H9 (cell line): Measurements from ENCODE around the gene IL26. TPM values are rescaled to one million over a fixed set of nuclear protein-coding genes. Genes with fewer than 3 reads are reported as not detected.

Experiments
- DNase-seq: peaks from one replicate; pipeline ENCODE4 v3.0.0-alpha.2; 2017
- H2AFZ ChIP-seq: one replicate; pipeline ENCODE4 v1.6.1; 2013; ENCODE audit warnings: mild to moderate bottlenecking, low read length, control low read depth, moderate library complexity
- H2AK5ac ChIP-seq: 2 replicates; pipeline ENCODE4 v1.6.1; 2013; ENCODE audit warnings: low read length, control low read depth, mixed read lengths; ENCODE audit not compliant: insufficient read length
- H2BK120ac ChIP-seq: one replicate; pipeline ENCODE4 v1.6.1; 2013; ENCODE audit warnings: low read depth, mild to moderate bottlenecking, low read length, control low read depth, inconsistent platforms; ENCODE audit not compliant: poor library complexity, severe bottlenecking
- H2BK12ac ChIP-seq: 2 replicates; pipeline ENCODE4 v1.6.1; 2013; ENCODE audit warnings: low read length, control low read depth, mixed read lengths, low read depth; ENCODE audit not compliant: insufficient read length
- H2BK15ac ChIP-seq: 2 replicates; pipeline ENCODE4 v1.6.1; 2013; ENCODE audit warnings: low read depth, low read length, control low read depth
- H2BK20ac ChIP-seq: one replicate; pipeline ENCODE4 v1.6.1; 2013; ENCODE audit warnings: low read depth, mild to moderate bottlenecking, low read length, control low read depth, inconsistent platforms; ENCODE audit not compliant: poor library complexity, severe bottlenecking
- H2BK5ac ChIP-seq: 2 replicates; pipeline ENCODE4 v1.6.1; 2013; ENCODE audit warnings: low read length, control low read depth, mixed read lengths; ENCODE audit not compliant: insufficient read length
- H3K14ac ChIP-seq: 2 replicates; pipeline ENCODE4 v1.6.1; 2013; ENCODE audit warnings: low read length, control low read depth; ENCODE audit not compliant: insufficient read depth
- H3K18ac ChIP-seq: 2 replicates; pipeline ENCODE4 v1.6.1; 2013; ENCODE audit warnings: low read depth, mild to moderate bottlenecking, mixed read lengths, low read length, control low read depth; ENCODE audit not compliant: insufficient read length
- H3K23ac ChIP-seq: 2 replicates; pipeline ENCODE4 v1.6.1; 2013; ENCODE audit warnings: low read length, control low read depth, mixed read lengths, low read depth; ENCODE audit not compliant: insufficient read length
- H3K23me2 ChIP-seq: 2 replicates; pipeline ENCODE4 v1.6.1; 2013; ENCODE audit warnings: low read depth, mild to moderate bottlenecking, mixed read lengths, low read length, control low read depth; ENCODE audit not compliant: insufficient read length, poor library complexity, severe bottlenecking
- H3K27ac ChIP-seq: 2 replicates; pipeline ENCODE4 v1.5.1; 2013; ENCODE audit warnings: low read length, control low read depth, mixed read lengths, low read depth; ENCODE audit not compliant: insufficient read length
- H3K27me3 ChIP-seq: 2 replicates; pipeline ENCODE4 v1.6.1; 2013; ENCODE audit warnings: low read length, control low read depth, inconsistent platforms; ENCODE audit not compliant: insufficient read depth
- H3K4ac ChIP-seq: 2 replicates; pipeline ENCODE4 v1.6.1; 2013; ENCODE audit warnings: low read depth, mild to moderate bottlenecking, control low read depth, inconsistent platforms, low read length, moderate library complexity
- H3K4me1 ChIP-seq: 2 replicates; pipeline ENCODE4 v1.6.1; 2013; ENCODE audit warnings: low read length, control low read depth, inconsistent platforms; ENCODE audit not compliant: insufficient read depth
- H3K4me2 ChIP-seq: 2 replicates; pipeline ENCODE4 v1.6.1; 2013; ENCODE audit warnings: low read length, control low read depth, mixed read lengths; ENCODE audit not compliant: insufficient read length, insufficient read depth
- H3K56ac ChIP-seq: 2 replicates; pipeline ENCODE4 v1.6.1; 2013; ENCODE audit warnings: low read depth, mild to moderate bottlenecking, mixed read lengths, low read length, control low read depth; ENCODE audit not compliant: insufficient read length
- H3K79me1 ChIP-seq: 2 replicates; pipeline ENCODE4 v1.6.1; 2013; ENCODE audit warnings: low read depth, mild to moderate bottlenecking, moderate library complexity, low read length, control low read depth, inconsistent platforms; ENCODE audit not compliant: insufficient read depth, poor library complexity, severe bottlenecking
- H3K79me2 ChIP-seq: 2 replicates; pipeline ENCODE4 v1.6.1; 2013; ENCODE audit warnings: low read length, control low read depth, inconsistent platforms; ENCODE audit not compliant: insufficient read depth
- H3K9ac ChIP-seq: 2 replicates; pipeline ENCODE4 v1.6.1; 2013; ENCODE audit warnings: low read length, control low read depth, mixed read lengths; ENCODE audit not compliant: insufficient read length; ENCODE audit errors: extremely low read depth
- H3K9me3 ChIP-seq: one replicate; pipeline ENCODE4 v1.6.1; 2013; ENCODE audit warnings: low read depth, low read length, inconsistent platforms; ENCODE audit not compliant: control insufficient read depth
- H3T11ph ChIP-seq: one replicate; pipeline ENCODE4 v1.6.1; 2013; ENCODE audit warnings: mild to moderate bottlenecking, low read length, control low read depth, inconsistent platforms
- H4K20me1 ChIP-seq: one replicate; pipeline ENCODE4 v1.6.1; 2013; ENCODE audit not compliant: control insufficient read depth, insufficient read length, insufficient read depth
- H4K5ac ChIP-seq: 2 replicates; pipeline ENCODE4 v1.6.1; 2013; ENCODE audit warnings: low read depth, mild to moderate bottlenecking, mixed read lengths, low read length, control low read depth; ENCODE audit not compliant: insufficient read length
- H4K8ac ChIP-seq: replicated peaks from 2 replicates; pipeline ENCODE4 v1.6.1; 2013; ENCODE audit warnings: low read length, control low read depth, mixed read lengths, low read depth; ENCODE audit not compliant: insufficient read length
- H4K91ac ChIP-seq: 2 replicates; pipeline ENCODE4 v1.6.1; 2013; ENCODE audit warnings: low read depth, mild to moderate bottlenecking, moderate library complexity, mixed read lengths, low read length, control low read depth; ENCODE audit not compliant: insufficient read length
- H3K27ac Mint-ChIP-seq, 3 experiments: 2 replicates in 2 of 3; 3 replicates in 1 of 3; pipeline ENCODE4 v1.8.0; 2020 to 2021; ENCODE audit warnings: mixed read lengths in 3 of 3, mild to moderate bottlenecking in 1 of 3, moderate library complexity in 1 of 3
- H3K27me3 Mint-ChIP-seq: 2 replicates; pipeline ENCODE4 v1.8.0; 2021; ENCODE audit warnings: low read depth, mild to moderate bottlenecking, moderate library complexity, mixed read lengths
- H3K36me3 Mint-ChIP-seq, 3 experiments: 2 replicates in 2 of 3; 3 replicates in 1 of 3; pipeline ENCODE4 v1.8.0; 2020 to 2021; ENCODE audit warnings: low read depth in 3 of 3, mixed read lengths in 3 of 3; ENCODE audit not compliant: insufficient read depth in 1 of 3
- H3K4me1 Mint-ChIP-seq, 2 experiments: 2 replicates each; pipeline ENCODE4 v1.8.0; 2020; ENCODE audit warnings: mixed read lengths in 2 of 2
- H3K4me3 Mint-ChIP-seq, 2 experiments: 2 replicates in 1 of 2; 3 replicates in 1 of 2; pipeline ENCODE4 v1.8.0; 2020 to 2021; ENCODE audit warnings: mild to moderate bottlenecking in 2 of 2, mixed read lengths in 2 of 2, moderate library complexity in 1 of 2
- H3K9me3 Mint-ChIP-seq, 2 experiments: 2 replicates in 1 of 2; 3 replicates in 1 of 2; pipeline ENCODE4 v1.8.0; 2020; ENCODE audit warnings: mild to moderate bottlenecking in 2 of 2, mixed read lengths in 2 of 2, moderate library complexity in 1 of 2
- CTCF ChIP-seq: fragments of 200-600 bp; sonication (generic); conservative IDR thresholded peaks from 3 replicates; pipeline ENCODE4 v1.8.0; 2021; ENCODE audit warnings: antibody characterized with exemption, mild to moderate bottlenecking
- WGBS: extraction: QIAGEN DNeasy Blood & Tissue Kit; methylation state at CpG from one replicate; pipeline ENCODE4 v1.1.7; 2013; ENCODE audit warnings: missing lambda C conversion rate, low lambda C conversion rate, mixed read lengths; ENCODE audit not compliant: insufficient read length; ENCODE audit errors: extremely low coverage; 5-methylcytosine and 5-hydroxymethylcytosine counted together
- total RNA-seq: library from RNA; stranded (reverse); gene quantifications from 2 replicates; pipeline ENCODE4 v1.2.1, GENCODE V29; 2021

Gene IL26
- total RNA-seq, 1 experiment from 2014 or later, result not detected

- Histone ChIP-seq H3K79me1 (no peaks in the 10 kb centered on the region), H3T11ph (no peak overlapping the region), H3K9me3 (no peaks in the 10 kb centered on the region), H2BK12ac (no peak overlapping the region), H4K5ac (no peak overlapping the region), H2AFZ (no peak overlapping the region), H2BK15ac (no peak overlapping the region), H3K4me1 (no peaks in the 10 kb centered on the region), H3K27ac (no peak overlapping the region), H2BK5ac (no peak overlapping the region), H3K9ac (no peak overlapping the region), H4K8ac (no peak overlapping the region), H3K56ac (no peak overlapping the region), H3K14ac (no peak overlapping the region), H4K91ac (no peak overlapping the region), H2AK5ac (no peak overlapping the region), H4K20me1 (no peaks in the 10 kb centered on the region), H3K18ac (no peak overlapping the region), H3K79me2 (no peaks in the 10 kb centered on the region), H3K23me2 (no peaks in the 10 kb centered on the region), H3K4me2 (no peak overlapping the region), H2BK120ac (no peak overlapping the region), H3K4ac (no peak overlapping the region), H3K23ac (no peak overlapping the region), H2BK20ac (no peak overlapping the region), H3K27me3 (no peaks in the 10 kb centered on the region)
- Mint-ChIP-seq H3K9me3 (peaks cover 6 to 7% of the 10 kb centered on the region in 2 experiments), H3K36me3 (peaks cover 0 to 6% (median 4%) of the 10 kb centered on the region in 3 experiments; a peak in 3 of 7 replicates), H3K27ac (no peak overlapping the region; a peak in 1 of 7 replicates), H3K27me3 (no peaks in the 10 kb centered on the region), H3K4me3 (no peak overlapping the region), H3K4me1 (peaks cover 2 to 7% of the 10 kb centered on the region in 2 experiments; a peak in 2 of 4 replicates)
- no peak for TF ChIP-seq CTCF
- no CpG with 5 or more reads among the region's 5 CpGs for WGBS
- DNase-seq, result no peak
Observed at GRCh38 chr12:68252077-68252476, 26.5 kb upstream of the IL26 start.
